Vagina (tissue), 2 donors: Measurements from ENCODE around the gene IGSF5.

Source experiments
- POLR2A ChIP-seq, 2 donors: fragments of 450-650 bp; IDR thresholded peaks; one replicate each; pipeline ENCODE4 v1.6.1; 2017; ENCODE audit warnings: antibody characterized with exemption in 2 of 2, mild to moderate bottlenecking in 2 of 2, moderate library complexity in 2 of 2
- POLR2AphosphoS5 ChIP-seq, 2 donors: sonication (generic); formaldehyde crosslinking; IDR thresholded peaks; one replicate each; pipeline ENCODE4 v1.9.0; 2017; ENCODE audit warnings: antibody characterized with exemption in 2 of 2, mild to moderate bottlenecking in 2 of 2, low read depth in 1 of 2; ENCODE audit not compliant: insufficient read depth in 1 of 2
- TF ChIP-seq, protein P1 (sequence below), 3 experiments: fragments of 450-650 bp in 2 of 3; fragments of 200-600 bp in 1 of 3; sonication (generic) in 1 of 3; IDR thresholded peaks; one replicate each; pipeline ENCODE4 v1.5.1; 2017 to 2019; ENCODE audit warnings: antibody characterized with exemption in 3 of 3, mild to moderate bottlenecking in 2 of 3, moderate library complexity in 2 of 3

DNA sequence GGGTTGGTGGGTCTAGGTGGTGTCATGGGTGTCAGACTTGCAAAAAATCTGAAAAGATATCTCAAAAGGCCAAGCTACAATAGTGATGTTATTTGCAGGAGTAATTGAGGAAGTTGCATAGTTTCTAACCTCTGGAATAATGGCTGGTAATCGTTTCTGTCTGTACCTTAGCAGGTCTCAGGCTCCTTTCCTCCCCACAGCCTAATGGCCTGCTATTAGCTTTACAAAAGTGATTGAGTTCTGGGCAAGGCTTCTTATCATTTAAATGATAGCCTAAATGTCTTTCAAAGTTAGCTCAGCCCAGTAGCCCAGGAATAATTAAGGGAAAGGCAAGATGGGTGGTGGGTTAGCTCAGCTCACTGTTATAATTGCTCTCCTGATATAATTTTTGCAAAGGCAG lies 37.7 kb upstream of the IGSF5 start:
- TF ChIP-seq POLR2AphosphoS5 (IDR thresholded peaks at IDR 0.05; ENCODE audit: insufficient read depth in 1 of 2, low read depth in 1 of 2) (no peak), POLR2A (IDR thresholded peaks at IDR 0.05) (no peak)
- TF ChIP-seq, protein P1, sequence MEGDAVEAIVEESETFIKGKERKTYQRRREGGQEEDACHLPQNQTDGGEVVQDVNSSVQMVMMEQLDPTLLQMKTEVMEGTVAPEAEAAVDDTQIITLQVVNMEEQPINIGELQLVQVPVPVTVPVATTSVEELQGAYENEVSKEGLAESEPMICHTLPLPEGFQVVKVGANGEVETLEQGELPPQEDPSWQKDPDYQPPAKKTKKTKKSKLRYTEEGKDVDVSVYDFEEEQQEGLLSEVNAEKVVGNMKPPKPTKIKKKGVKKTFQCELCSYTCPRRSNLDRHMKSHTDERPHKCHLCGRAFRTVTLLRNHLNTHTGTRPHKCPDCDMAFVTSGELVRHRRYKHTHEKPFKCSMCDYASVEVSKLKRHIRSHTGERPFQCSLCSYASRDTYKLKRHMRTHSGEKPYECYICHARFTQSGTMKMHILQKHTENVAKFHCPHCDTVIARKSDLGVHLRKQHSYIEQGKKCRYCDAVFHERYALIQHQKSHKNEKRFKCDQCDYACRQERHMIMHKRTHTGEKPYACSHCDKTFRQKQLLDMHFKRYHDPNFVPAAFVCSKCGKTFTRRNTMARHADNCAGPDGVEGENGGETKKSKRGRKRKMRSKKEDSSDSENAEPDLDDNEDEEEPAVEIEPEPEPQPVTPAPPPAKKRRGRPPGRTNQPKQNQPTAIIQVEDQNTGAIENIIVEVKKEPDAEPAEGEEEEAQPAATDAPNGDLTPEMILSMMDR (IDR thresholded peaks at IDR 0.05), result no peak
